HepG2 (cell line): ENCODE measurements around the gene HMGN1. TPM values are rescaled to one million over a fixed set of nuclear protein-coding genes. Genes with fewer than 3 reads are reported as not detected.
A peak's percentile ranks its signal among the peaks of the same experiment; 100 is the strongest.

Experiments
- ATAC-seq: fragments of 200-7000 bp; cut with Tn5 transposase; 3 replicates; pipeline ENCODE4 v1.9.1; 2020; ENCODE audit warnings: mild to moderate bottlenecking, moderate library complexity
- BruUV-seq: library from RNA; stranded (reverse); fragments of 400-500 nt; replicated peaks from 2 replicates; lab custom pipeline; 2021; lab: Mats Ljungman, UMichigan
- CTCF ChIA-PET: fragments of 300-600 bp; formaldehyde crosslinking; extraction: SDS; loops from one replicate; lab custom pipeline; 2021; ENCODE audit warnings: low total read pairs, inconsistent platforms, low intra/inter-chr PET ratio; lab: Yijun Ruan, JAX
- POLR2A ChIA-PET: fragments of 350-600 bp; sonication (Branson Sonifier 250); formaldehyde crosslinking; loops from one replicate; lab custom pipeline; 2020; ENCODE audit warnings: antibody characterized with exemption, inconsistent platforms; lab: Yijun Ruan, JAX
- DNase-seq: peaks from one replicate; pipeline ENCODE4 v3.0.0-alpha.2; 2015; ENCODE audit warnings: low spot score
- FAIRE-seq: peaks from 3 replicates; lab custom pipeline; 2011; peaks lifted over from hg19 to GRCh38; lab: Jason Lieb, UNC
- H2AFZ ChIP-seq: one replicate; pipeline ENCODE4 v1.6.1; 2011; ENCODE audit warnings: low read length, inconsistent platforms
- H3K27ac ChIP-seq: fragments of 300-600 bp; 3 replicates; pipeline ENCODE4 v1.8.0; 2011; ENCODE audit warnings: mixed run types, mild to moderate bottlenecking, mixed read lengths, low read length, inconsistent platforms; ENCODE audit not compliant: insufficient read depth; ENCODE audit errors: extremely low read length
- H3K27me3 ChIP-seq, 2 experiments: fragments of 200-600 bp in 1 of 2; 2 replicates in 1 of 2; 3 replicates in 1 of 2; pipeline versions ENCODE4 v1.6.0 to v1.8.0; 2011; ENCODE audit warnings: low read length in 2 of 2, mild to moderate bottlenecking in 2 of 2, moderate library complexity in 2 of 2, inconsistent platforms in 1 of 2; ENCODE audit not compliant: insufficient read depth in 2 of 2, control insufficient read depth in 1 of 2
- H3K36me3 ChIP-seq, 2 experiments: fragments of 200-600 bp in 1 of 2; replicated peaks in 1 of 2; 2 replicates in 1 of 2; 3 replicates in 1 of 2; pipeline versions ENCODE4 v1.5.1 to v1.8.0; 2011; ENCODE audit warnings: low read length in 2 of 2, inconsistent platforms in 1 of 2; ENCODE audit not compliant: insufficient read depth in 2 of 2, control insufficient read depth in 1 of 2
- H3K4me1 ChIP-seq: 2 replicates; pipeline ENCODE4 v1.5.1; 2012; ENCODE audit warnings: low read length, inconsistent platforms; ENCODE audit not compliant: insufficient read depth
- H3K4me2 ChIP-seq: 2 replicates; pipeline ENCODE4 v1.6.0; 2011; ENCODE audit warnings: low read depth, low read length, inconsistent platforms
- H3K4me3 ChIP-seq, 3 experiments: fragments of 200-600 bp in 1 of 3; sonication (generic), shearing (Covaris generic) in 1 of 3; replicated peaks in 1 of 3; 2 replicates each; pipeline ENCODE4 v1.5.1; 2011 to 2016; ENCODE audit warnings: low read length in 3 of 3, inconsistent platforms in 2 of 3, low read depth in 2 of 3, mild to moderate bottlenecking in 2 of 3, control low read depth in 1 of 3, mixed read lengths in 1 of 3; ENCODE audit not compliant: insufficient read depth in 1 of 3
- H3K79me2 ChIP-seq: one replicate; pipeline ENCODE4 v1.6.1; 2011; ENCODE audit warnings: low read length, inconsistent platforms; ENCODE audit not compliant: insufficient read depth
- H3K9ac ChIP-seq: 2 replicates; pipeline ENCODE4 v1.6.0; 2011; ENCODE audit warnings: mild to moderate bottlenecking, low read depth, low read length, inconsistent platforms; ENCODE audit not compliant: insufficient read depth
- H3K9me3 ChIP-seq: 2 replicates; pipeline ENCODE4 v1.5.1; 2012; ENCODE audit warnings: mild to moderate bottlenecking, low read length
- H4K20me1 ChIP-seq: 2 replicates; pipeline ENCODE4 v1.6.0; 2011; ENCODE audit warnings: inconsistent platforms, mild to moderate bottlenecking, low read length, moderate library complexity; ENCODE audit not compliant: insufficient read depth
- ATF1 ChIP-seq: IDR thresholded peaks from 2 replicates; pipeline ENCODE4 v1.6.1; 2016; ENCODE audit warnings: mild to moderate bottlenecking, control low read depth
- CHD4 ChIP-seq: fragments of 200-600 bp; sonication (generic); IDR thresholded peaks from 2 replicates; pipeline ENCODE4 v1.7.0; 2017; ENCODE audit warnings: mild to moderate bottlenecking, low read length, borderline replicate concordance
- ELF4 ChIP-seq: sonication (generic); formaldehyde crosslinking; IDR thresholded peaks from 2 replicates; pipeline ENCODE4 v1.5.0; 2020; ENCODE audit warnings: missing genetic modification reagents, mild to moderate bottlenecking, moderate library complexity, borderline replicate concordance
- RBFOX2 ChIP-seq: fragments of 200-400 bp; formaldehyde crosslinking; IDR thresholded peaks from 2 replicates; pipeline ENCODE4 v1.6.1; 2017; ENCODE audit warnings: low read depth, mild to moderate bottlenecking, low read length
- TBX3 ChIP-seq: fragments of 450-650 bp; IDR thresholded peaks from 2 replicates; pipeline ENCODE4 v1.6.1; 2017; ENCODE audit warnings: antibody characterized with exemption, mild to moderate bottlenecking, inconsistent platforms, borderline replicate concordance
- TGIF2 ChIP-seq: IDR thresholded peaks from 2 replicates; pipeline ENCODE4 v1.6.1; 2016; ENCODE audit warnings: control low read depth, missing compliant biosample characterization
- ZNF24 ChIP-seq: fragments of 450-650 bp; IDR thresholded peaks from 2 replicates; pipeline ENCODE4 v1.6.1; 2017; ENCODE audit warnings: antibody characterized with exemption, mild to moderate bottlenecking
- ZNF253 ChIP-seq: sonication (generic); formaldehyde crosslinking; IDR thresholded peaks from 2 replicates; pipeline ENCODE4 v1.8.0; 2022; ENCODE audit warnings: mild to moderate bottlenecking, missing genetic modification reagents, borderline replicate concordance
- WGBS: methylation state at CpG from one replicate; pipeline ENCODE4 v1.1.6; 2017; ENCODE audit warnings: low lambda C conversion rate; 5-methylcytosine and 5-hydroxymethylcytosine counted together
- in situ Hi-C: cut with HindIII; loops from 2 replicates; pipeline ENCODE4 v1.10.0; 2017; ENCODE audit warnings: low pct_unique_long_range_greater_than_20kb; ENCODE audit not compliant: extremely low pct_ligation_motif_present
- intact Hi-C: fragments of 100-400 bp; cut with micrococcal nuclease; formaldehyde crosslinking; loops from one replicate; pipeline ENCODE4 v1.10.0; 2022; ENCODE audit not compliant: unreplicated experiment
- polyA plus RNA-seq, 8 experiments: library from polyadenylated mRNA; depleted of rRNA in 3 of 8; stranded (reverse) in 7 of 8; unstranded in 1 of 8; fragments of >200 nt; fragmentation: Illumina TruSeq in 4 of 8; extraction: Trizol in 4 of 8; gene quantifications; 2 replicates each; pipeline versions ENCODE4 v1.2.1 to v1.2.3, GENCODE V29; 2011 to 2016; ENCODE audit warnings: low read depth in 4 of 8, missing spikeins in 1 of 8, mixed read lengths in 1 of 8; ENCODE audit not compliant: insufficient read depth in 1 of 8
- total RNA-seq, 5 experiments: library from RNA; depleted of rRNA; stranded (reverse); fragments of >200 nt; fragmentation: Illumina TruSeq; extraction: Trizol; gene quantifications; 2 replicates each; pipeline ENCODE4 v1.2.3, GENCODE V29; 2016; ENCODE audit warnings: low read depth in 1 of 5
- TF ChIP-seq, protein P1 (sequence below): sonication (generic); formaldehyde crosslinking; IDR thresholded peaks from 2 replicates; pipeline ENCODE4 v1.5.1; 2020; ENCODE audit warnings: missing genetic modification reagents, mild to moderate bottlenecking, borderline replicate concordance
- TF ChIP-seq, protein P2 (sequence below): sonication (generic); formaldehyde crosslinking; IDR thresholded peaks from 2 replicates; pipeline ENCODE4 v1.5.0; 2020; ENCODE audit warnings: mild to moderate bottlenecking, missing genetic modification reagents

The HMGN1 gene
- total and polyA plus RNA-seq, 2 of the 13 experiments (the other 11 are each of a cell fraction or from before 2014, with no cell fraction given), result 104 to 286 TPM

DNA sequence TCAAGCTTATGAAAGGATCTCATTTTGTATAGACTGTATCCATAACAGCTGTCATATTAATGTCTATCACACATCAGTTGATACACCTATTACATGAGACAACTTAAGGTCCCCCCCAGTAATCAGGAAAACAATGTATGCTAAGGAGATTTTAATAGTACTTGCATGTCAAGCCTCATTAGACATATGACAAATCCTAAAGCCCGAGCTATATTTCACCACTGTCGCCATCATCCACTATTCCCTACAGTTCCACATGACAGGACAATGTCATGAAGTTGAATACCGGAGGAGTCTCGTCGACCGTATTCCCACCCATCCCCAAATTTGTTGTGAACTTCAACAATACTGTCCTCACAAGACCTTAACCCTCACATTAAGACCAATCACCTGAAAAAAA lies 3.4 kb downstream of the HMGN1 start (continued):
- TF ChIP-seq ELF4 (CRISPR knock-in tag), result no peak
- TF ChIP-seq ATF1, result no peak

- H3K4me3 ChIP-seq, result no peak overlapping the region
- peaks cover 27% of the 10 kb centered on the region for H3K4me1 ChIP-seq
- 91% methylated on average over 5 of the region's 5 CpGs for WGBS
- POLR2A ChIA-PET, result no interaction called here
- no peak for DNase-seq
- no peak for TF ChIP-seq ZNF253 (CRISPR knock-in tag)
- TF ChIP-seq CHD4, result no peak
- TF ChIP-seq RBFOX2, result 0 out of 2 replicates have a peak, but pooled peaks have one; percentile 18
- TF ChIP-seq ZNF24, result no peak
- no peak for TF ChIP-seq TGIF2 (CRISPR knock-in tag)
- TF ChIP-seq, protein P1, sequence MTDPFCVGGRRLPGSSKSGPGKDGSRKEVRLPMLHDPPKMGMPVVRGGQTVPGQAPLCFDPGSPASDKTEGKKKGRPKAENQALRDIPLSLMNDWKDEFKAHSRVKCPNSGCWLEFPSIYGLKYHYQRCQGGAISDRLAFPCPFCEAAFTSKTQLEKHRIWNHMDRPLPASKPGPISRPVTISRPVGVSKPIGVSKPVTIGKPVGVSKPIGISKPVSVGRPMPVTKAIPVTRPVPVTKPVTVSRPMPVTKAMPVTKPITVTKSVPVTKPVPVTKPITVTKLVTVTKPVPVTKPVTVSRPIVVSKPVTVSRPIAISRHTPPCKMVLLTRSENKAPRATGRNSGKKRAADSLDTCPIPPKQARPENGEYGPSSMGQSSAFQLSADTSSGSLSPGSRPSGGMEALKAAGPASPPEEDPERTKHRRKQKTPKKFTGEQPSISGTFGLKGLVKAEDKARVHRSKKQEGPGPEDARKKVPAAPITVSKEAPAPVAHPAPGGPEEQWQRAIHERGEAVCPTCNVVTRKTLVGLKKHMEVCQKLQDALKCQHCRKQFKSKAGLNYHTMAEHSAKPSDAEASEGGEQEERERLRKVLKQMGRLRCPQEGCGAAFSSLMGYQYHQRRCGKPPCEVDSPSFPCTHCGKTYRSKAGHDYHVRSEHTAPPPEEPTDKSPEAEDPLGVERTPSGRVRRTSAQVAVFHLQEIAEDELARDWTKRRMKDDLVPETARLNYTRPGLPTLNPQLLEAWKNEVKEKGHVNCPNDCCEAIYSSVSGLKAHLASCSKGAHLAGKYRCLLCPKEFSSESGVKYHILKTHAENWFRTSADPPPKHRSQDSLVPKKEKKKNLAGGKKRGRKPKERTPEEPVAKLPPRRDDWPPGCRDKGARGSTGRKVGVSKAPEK (CRISPR knock-in tag), result no peak
- TF ChIP-seq TBX3, result no peak
- TF ChIP-seq, protein P2, sequence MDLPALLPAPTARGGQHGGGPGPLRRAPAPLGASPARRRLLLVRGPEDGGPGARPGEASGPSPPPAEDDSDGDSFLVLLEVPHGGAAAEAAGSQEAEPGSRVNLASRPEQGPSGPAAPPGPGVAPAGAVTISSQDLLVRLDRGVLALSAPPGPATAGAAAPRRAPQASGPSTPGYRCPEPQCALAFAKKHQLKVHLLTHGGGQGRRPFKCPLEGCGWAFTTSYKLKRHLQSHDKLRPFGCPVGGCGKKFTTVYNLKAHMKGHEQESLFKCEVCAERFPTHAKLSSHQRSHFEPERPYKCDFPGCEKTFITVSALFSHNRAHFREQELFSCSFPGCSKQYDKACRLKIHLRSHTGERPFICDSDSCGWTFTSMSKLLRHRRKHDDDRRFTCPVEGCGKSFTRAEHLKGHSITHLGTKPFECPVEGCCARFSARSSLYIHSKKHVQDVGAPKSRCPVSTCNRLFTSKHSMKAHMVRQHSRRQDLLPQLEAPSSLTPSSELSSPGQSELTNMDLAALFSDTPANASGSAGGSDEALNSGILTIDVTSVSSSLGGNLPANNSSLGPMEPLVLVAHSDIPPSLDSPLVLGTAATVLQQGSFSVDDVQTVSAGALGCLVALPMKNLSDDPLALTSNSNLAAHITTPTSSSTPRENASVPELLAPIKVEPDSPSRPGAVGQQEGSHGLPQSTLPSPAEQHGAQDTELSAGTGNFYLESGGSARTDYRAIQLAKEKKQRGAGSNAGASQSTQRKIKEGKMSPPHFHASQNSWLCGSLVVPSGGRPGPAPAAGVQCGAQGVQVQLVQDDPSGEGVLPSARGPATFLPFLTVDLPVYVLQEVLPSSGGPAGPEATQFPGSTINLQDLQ (CRISPR knock-in tag), result no peak
- TF ChIP-seq, all 625 proteins: peak for 1
- BruUV-seq, result no TSS peak
- peaks cover 11% of the 10 kb centered on the region for H4K20me1 ChIP-seq
- CTCF ChIA-PET, result no interaction called here
- no peaks in the 10 kb centered on the region for H3K9me3 ChIP-seq
- H3K4me2 ChIP-seq, result no peak overlapping the region
- in situ Hi-C loops (loop anchor here (5.0 to 10.0 kb wide), 2 partner anchors 42 to 100 kb away; partner anchors contain the start of gene LCA5L), intact Hi-C loops (no loop called here)
- no peak overlapping the region for H3K27ac ChIP-seq
- no peaks in the 10 kb centered on the region; a peak in 1 of 5 replicates for H3K27me3 ChIP-seq
- no peak overlapping the region for H3K9ac ChIP-seq
- FAIRE-seq, result no peak
- H3K36me3 ChIP-seq, result peaks cover 2 to 36% of the 10 kb centered on the region in 2 experiments; a peak in 4 of 5 replicates
- H2AFZ ChIP-seq, result no peak overlapping the region
- no peak for ATAC-seq
- peaks cover 41% of the 10 kb centered on the region for H3K79me2 ChIP-seq
Measured at GRCh38 chr21:39344848-39345247, 4.0 kb downstream of the HMGN1 start.
